ENCODE data around the gene CRADD.

The CRADD gene

GRCh38 chr12:93798279-93799151 is 121.3 kb downstream of the CRADD start:
- TF ChIP-seq YY1 (IDR thresholded peaks at IDR 0.05; ENCODE audit: low read depth): no peak
- TF ChIP-seq ZBTB7A (IDR thresholded peaks at IDR 0.05; ENCODE audit: low read depth): no peak
- TF ChIP-seq EP300 (IDR thresholded peaks at IDR 0.05; ENCODE audit: borderline replicate concordance): no peak
- no peak for TF ChIP-seq CEBPB (IDR thresholded peaks at IDR 0.05)
- TF ChIP-seq CREB1 (IDR thresholded peaks at IDR 0.05; ENCODE audit: low read depth): no peak
- no peak for TF ChIP-seq REST (IDR thresholded peaks at IDR 0.05; ENCODE audit: low read depth)
- no peak for TF ChIP-seq TEAD4 (IDR thresholded peaks at IDR 0.05)
- TF ChIP-seq NFIC (IDR thresholded peaks at IDR 0.05): no peak
- TF ChIP-seq FOXM1 (IDR thresholded peaks at IDR 0.05; ENCODE audit: borderline replicate concordance, low read depth): no peak
- TF ChIP-seq RAD21 (IDR thresholded peaks at IDR 0.05; ENCODE audit: low read depth): no peak
- no peak for TF ChIP-seq MAX (IDR thresholded peaks at IDR 0.05)

GRCh38 chr12:93802293-93802692 is 125.1 kb downstream of the CRADD start:
- TF ChIP-seq EGR1 (IDR thresholded peaks at IDR 0.05): no peak
- no peak for TF ChIP-seq MAX (IDR thresholded peaks at IDR 0.05)
- TF ChIP-seq USF1 (IDR thresholded peaks at IDR 0.05): no peak
- TF ChIP-seq TCF12 (IDR thresholded peaks at IDR 0.05; ENCODE audit: low read depth): no peak
- TF ChIP-seq TAF1 (IDR thresholded peaks at IDR 0.05; ENCODE audit: low read depth): no peak
- no peak for TF ChIP-seq RAD21 (IDR thresholded peaks at IDR 0.05; ENCODE audit: low read depth)
- no peak for TF ChIP-seq ZBTB7A (IDR thresholded peaks at IDR 0.05; ENCODE audit: low read depth)
- no peak for TF ChIP-seq FOXM1 (IDR thresholded peaks at IDR 0.05; ENCODE audit: borderline replicate concordance, low read depth)
- no peak for TF ChIP-seq CEBPB (IDR thresholded peaks at IDR 0.05)
- TF ChIP-seq TEAD4 (IDR thresholded peaks at IDR 0.05): no peak
- TF ChIP-seq YY1 (IDR thresholded peaks at IDR 0.05; ENCODE audit: low read depth): no peak
- no peak for TF ChIP-seq CREB1 (IDR thresholded peaks at IDR 0.05; ENCODE audit: low read depth)

GRCh38 chr12:93802698-93803423 is 125.7 kb downstream of the CRADD start:
- no peak for TF ChIP-seq TEAD4 (IDR thresholded peaks at IDR 0.05)
- TF ChIP-seq YY1 (IDR thresholded peaks at IDR 0.05; ENCODE audit: low read depth): no peak
- no peak for TF ChIP-seq ZBTB7A (IDR thresholded peaks at IDR 0.05; ENCODE audit: low read depth)

GRCh38 chr12:93803424-93803807 is 126.2 kb downstream of the CRADD start:
- TF ChIP-seq TCF12 (IDR thresholded peaks at IDR 0.05; ENCODE audit: low read depth) (no peak), TAF1 (IDR thresholded peaks at IDR 0.05; ENCODE audit: low read depth) (no peak), FOXM1 (IDR thresholded peaks at IDR 0.05; ENCODE audit: borderline replicate concordance, low read depth) (no peak), REST (IDR thresholded peaks at IDR 0.05; ENCODE audit: low read depth) (no peak), CEBPB (IDR thresholded peaks at IDR 0.05) (no peak)

GRCh38 chr12:93804392-93805179 is 127.4 kb downstream of the CRADD start:
- TF ChIP-seq USF1 (IDR thresholded peaks at IDR 0.05) (no peak), CREB1 (IDR thresholded peaks at IDR 0.05; ENCODE audit: low read depth) (no peak), REST (IDR thresholded peaks at IDR 0.05; ENCODE audit: low read depth) (no peak), ZBTB7A (IDR thresholded peaks at IDR 0.05; ENCODE audit: low read depth) (no peak), NFIC (IDR thresholded peaks at IDR 0.05) (no peak), CEBPB (IDR thresholded peaks at IDR 0.05) (no peak), MAX (IDR thresholded peaks at IDR 0.05) (no peak), TEAD4 (IDR thresholded peaks at IDR 0.05) (no peak), TCF12 (IDR thresholded peaks at IDR 0.05; ENCODE audit: low read depth) (no peak), RAD21 (IDR thresholded peaks at IDR 0.05; ENCODE audit: low read depth) (no peak), TAF1 (IDR thresholded peaks at IDR 0.05; ENCODE audit: low read depth) (no peak), YY1 (IDR thresholded peaks at IDR 0.05; ENCODE audit: low read depth) (no peak), FOXM1 (IDR thresholded peaks at IDR 0.05; ENCODE audit: borderline replicate concordance, low read depth) (no peak), EGR1 (IDR thresholded peaks at IDR 0.05) (no peak), EP300 (IDR thresholded peaks at IDR 0.05; ENCODE audit: borderline replicate concordance) (no peak)
